GM19395 (cell line): ENCODE data around the gene CNTNAP4.
A peak's percentile ranks its signal among the peaks of the same experiment; 100 is the strongest.

Source experiments
- ATAC-seq: cut with Tn5 transposase; IDR thresholded peaks from one replicate; pipeline ENCODE4 v1.9.1; 2021; ENCODE audit warnings: mild to moderate bottlenecking, moderate library complexity; ENCODE audit not compliant: unreplicated experiment

The CNTNAP4 gene

DNA sequence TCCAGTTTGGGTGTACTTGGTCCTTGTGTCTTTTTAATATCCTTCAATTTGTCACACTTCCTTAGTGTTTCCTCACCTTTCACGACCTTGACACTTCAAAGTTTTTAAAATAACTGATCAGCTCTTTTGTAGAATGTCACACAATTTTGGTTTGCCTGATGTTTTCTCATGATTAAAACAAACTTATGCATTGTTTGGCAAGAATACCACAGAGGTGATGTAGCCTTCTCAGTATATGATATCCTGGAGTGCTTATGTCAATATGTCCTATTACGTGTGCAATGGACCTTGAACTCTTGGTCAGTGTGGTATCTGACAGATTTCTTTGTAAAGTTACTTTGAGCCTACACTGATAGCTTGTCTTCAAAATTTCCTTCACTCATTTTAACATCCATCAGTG lies 297.4 kb downstream of the CNTNAP4 start:
- ATAC-seq: no peak

DNA sequence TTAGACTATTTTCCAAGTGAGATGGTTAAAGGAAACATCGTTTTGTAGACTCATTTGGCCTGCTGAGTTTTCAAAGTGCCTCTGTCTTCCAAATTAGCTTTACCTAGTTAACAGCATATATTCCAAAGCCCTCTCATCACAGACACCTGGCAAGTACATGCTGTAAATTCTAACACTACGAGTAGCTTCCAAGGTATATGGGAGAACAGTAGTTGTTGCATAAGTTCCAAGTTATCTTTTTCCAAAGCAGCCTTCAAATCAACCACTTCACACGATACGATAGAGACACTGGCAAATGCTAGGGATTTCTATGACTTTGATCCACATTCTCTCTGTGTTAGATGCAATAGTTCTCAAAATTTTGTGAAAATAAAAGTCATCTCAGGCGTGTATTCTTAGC lies 299.3 kb downstream of the CNTNAP4 start:
- no peak for ATAC-seq

GRCh38 chr16:76577003-76577402 lies 299.8 kb downstream of the CNTNAP4 start:
- ATAC-seq: peak; percentile 88

GRCh38 chr16:76579277-76579922 lies 302.2 kb downstream of the CNTNAP4 start:
- ATAC-seq: no peak

DNA sequence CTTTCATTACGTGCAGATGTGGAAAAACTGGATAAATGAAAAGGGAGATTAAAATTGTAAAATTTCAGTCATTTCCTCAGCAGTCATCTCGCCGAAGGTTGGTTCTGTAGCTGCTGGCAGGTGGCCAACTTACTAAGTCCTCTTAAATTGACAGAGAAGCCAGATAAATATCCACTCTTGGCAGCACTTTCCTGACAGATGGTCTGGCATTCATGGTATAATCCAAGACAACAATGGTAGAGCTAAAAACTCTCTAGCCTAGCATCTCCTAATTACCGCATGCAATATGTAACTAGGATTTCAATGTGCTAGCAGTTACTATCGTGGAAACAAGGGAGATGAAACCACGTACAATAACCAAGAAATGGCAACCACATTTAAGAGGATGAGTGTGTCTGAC lies 306.3 kb downstream of the CNTNAP4 start:
- ATAC-seq: no peak

DNA sequence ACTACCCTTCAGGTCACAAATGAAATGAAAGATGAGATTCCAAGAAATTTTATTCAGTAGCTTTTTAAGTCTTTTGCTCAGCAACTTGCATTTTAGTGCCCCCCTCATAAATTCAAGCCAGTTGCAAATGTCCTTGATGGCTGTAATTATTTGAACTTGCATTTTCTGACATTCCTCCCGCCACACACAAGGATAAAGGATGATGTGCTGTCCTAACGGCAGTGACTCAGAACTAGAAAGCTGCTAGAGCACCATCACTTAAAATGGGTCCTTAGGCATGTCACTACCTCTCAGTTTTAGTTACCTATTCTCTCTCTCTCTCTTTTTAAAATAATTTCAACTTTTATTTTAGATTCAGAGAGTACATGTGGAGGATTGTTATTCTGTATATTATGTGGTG lies 306.7 kb downstream of the CNTNAP4 start:
- ATAC-seq: no peak

GRCh38 chr16:76598498-76598897 lies 321.3 kb downstream of the CNTNAP4 start:
- ATAC-seq: no peak

DNA sequence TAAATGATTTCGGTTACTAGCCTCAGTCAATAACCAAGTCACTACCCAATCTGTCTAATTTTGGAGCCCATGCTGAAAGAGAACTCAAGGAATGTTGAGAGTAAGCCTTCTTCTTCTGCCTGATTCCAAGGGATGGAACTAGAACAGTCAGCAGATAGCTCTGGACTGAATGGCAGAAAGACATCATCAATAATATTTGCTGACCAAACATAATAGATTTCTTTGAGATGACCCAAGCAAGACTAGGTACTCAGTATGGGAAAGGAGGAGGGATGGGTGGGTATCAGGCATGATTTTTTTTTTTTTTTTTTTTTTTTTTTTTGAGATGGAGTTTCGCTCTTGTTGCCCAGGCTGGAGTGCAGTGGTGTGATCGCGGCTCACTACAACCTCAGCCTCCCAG lies 330.1 kb downstream of the CNTNAP4 start:
- no peak for ATAC-seq
